GM21367 (cell line): Measurements from ENCODE around the gene MRPL55.

Experiments used
- ATAC-seq: cut with Tn5 transposase; IDR thresholded peaks from one replicate; pipeline ENCODE4 v1.9.1; 2021; ENCODE audit not compliant: unreplicated experiment

Gene MRPL55

GRCh38 chr1:228109073-228109961 is at the start of gene MRPL55:
Gene MRPL55 (minus strand): TSS chr1:228109299. CDS start chr1:228108260, 1,039 bp downstream.
- ATAC-seq: peak; percentile 85

GRCh38 chr1:228158151-228159007 is 49.3 kb upstream of the MRPL55 start:
- no peak for ATAC-seq

- ATAC-seq: no peak
Measured at GRCh38 chr1:228157729-228158126, 48.6 kb upstream of the MRPL55 start.

GRCh38 chr1:228156941-228157728 is 48.0 kb upstream of the MRPL55 start:
- ATAC-seq: no peak

- ATAC-seq: no peak
Measured at GRCh38 chr1:228156515-228156881, 47.4 kb upstream of the MRPL55 start.

GRCh38 chr1:228155596-228156514 is 46.8 kb upstream of the MRPL55 start:
- no peak for ATAC-seq

- ATAC-seq: no peak
Measured at GRCh38 chr1:228154670-228155571, 45.8 kb upstream of the MRPL55 start.

GRCh38 chr1:228154021-228154669 is 45.0 kb upstream of the MRPL55 start:
- no peak for ATAC-seq

- ATAC-seq: no peak
Measured at GRCh38 chr1:228152918-228153258, 43.8 kb upstream of the MRPL55 start.

GRCh38 chr1:228152097-228152917 is 43.2 kb upstream of the MRPL55 start:
- no peak for ATAC-seq

- no peak for ATAC-seq
Measured at GRCh38 chr1:228151180-228151925, 42.3 kb upstream of the MRPL55 start.

GRCh38 chr1:228150461-228151179 is 41.5 kb upstream of the MRPL55 start:
- ATAC-seq: no peak

- ATAC-seq: no peak
Measured at GRCh38 chr1:228150120-228150460, 41.0 kb upstream of the MRPL55 start.

- ATAC-seq: no peak
Measured at GRCh38 chr1:228149406-228150119, 40.5 kb upstream of the MRPL55 start, which contains the start of gene GJC2. Gene GJC2 (plus strand): TSS chr1:228149930. CDS start chr1:228157759, 7,829 bp downstream.

- no peak for ATAC-seq
Measured at GRCh38 chr1:228148935-228149405, 39.9 kb upstream of the MRPL55 start.
